HG03060 (cell line): Measurements from ENCODE around the gene C19orf33.
"Not testable (repeated sequence)": the region's sequence is repeated elsewhere in the genome, so short reads cannot be mapped to it uniquely, and the experiment has no call there.

ENCODE experiments used
- ATAC-seq: cut with Tn5 transposase; IDR thresholded peaks from one replicate; pipeline ENCODE4 v1.9.1; 2021; ENCODE audit warnings: low read depth, moderate number of reproducible peaks; ENCODE audit not compliant: unreplicated experiment

The C19orf33 gene

DNA sequence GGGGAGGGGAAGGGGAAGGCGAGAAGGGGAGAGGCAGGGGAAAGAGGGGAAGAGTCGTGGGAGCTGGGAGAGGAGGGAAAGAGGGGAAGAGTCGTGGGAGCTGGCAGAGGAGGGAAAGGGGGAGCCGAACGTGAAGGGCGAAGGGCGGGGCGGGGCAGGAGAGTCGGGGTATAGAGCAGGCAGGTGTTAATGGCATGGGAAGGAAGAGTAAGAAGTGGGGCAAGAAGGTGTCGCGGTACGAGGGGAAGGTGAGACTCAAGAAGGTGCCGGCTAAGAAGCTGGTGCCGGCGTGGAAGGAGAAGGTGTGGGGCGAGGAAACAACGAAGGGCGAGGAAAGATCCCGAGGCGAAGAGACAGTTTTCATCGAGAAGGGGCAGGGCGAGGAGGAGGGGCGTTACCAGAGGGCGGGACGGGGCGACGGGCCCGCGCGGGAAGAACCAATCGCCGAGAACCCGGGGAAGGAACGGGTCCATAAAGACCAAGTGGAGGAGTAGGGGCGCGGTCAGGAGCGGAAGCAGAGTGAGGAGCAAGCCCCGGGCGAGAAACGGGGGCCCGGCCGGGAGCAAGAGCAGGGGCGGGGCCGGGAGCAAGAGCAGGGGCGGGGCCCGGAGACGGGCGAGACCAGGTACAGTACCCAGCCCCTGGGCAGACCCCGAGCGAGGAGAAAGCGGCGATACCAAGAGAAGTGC is 32.0 kb downstream of the C19orf33 start:
- peak; percentile 58 for ATAC-seq

DNA sequence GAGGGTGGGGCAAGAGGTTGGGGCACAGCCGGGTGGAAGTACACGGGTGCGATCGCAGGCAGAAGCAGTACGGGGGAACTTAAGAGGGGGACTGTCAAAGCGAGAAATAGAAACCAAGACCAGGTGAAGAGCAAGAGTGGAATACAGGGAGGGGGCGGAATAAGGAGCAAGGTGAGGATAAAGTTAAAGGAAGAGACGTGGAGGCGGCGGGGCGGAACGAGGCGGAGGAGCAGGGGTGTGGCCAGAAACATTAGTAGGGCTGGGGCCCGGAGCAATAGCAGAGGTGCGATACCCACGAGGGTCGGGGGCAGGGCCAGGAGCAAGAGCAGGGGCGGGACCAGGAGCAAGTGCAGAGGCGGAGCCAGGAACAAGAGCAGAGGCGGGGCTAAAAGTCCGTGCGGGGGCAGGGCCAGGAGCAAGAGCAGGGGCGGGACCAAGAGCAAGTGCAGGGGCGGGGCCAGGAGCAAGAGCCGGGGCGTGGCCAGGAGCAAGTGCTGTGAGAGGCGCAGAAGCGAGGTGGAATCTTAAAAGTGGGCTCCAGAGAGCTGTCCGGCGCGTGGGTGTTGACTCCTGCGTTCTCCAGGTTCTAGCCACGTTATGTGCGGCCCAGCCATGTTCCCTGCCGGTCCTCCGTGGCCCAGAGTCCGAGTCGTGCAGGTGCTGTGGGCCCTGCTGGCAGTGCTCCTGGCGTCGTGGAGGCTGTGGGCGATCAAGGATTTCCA is 32.7 kb downstream of the C19orf33 start:
- ATAC-seq, result peak; percentile 44

DNA sequence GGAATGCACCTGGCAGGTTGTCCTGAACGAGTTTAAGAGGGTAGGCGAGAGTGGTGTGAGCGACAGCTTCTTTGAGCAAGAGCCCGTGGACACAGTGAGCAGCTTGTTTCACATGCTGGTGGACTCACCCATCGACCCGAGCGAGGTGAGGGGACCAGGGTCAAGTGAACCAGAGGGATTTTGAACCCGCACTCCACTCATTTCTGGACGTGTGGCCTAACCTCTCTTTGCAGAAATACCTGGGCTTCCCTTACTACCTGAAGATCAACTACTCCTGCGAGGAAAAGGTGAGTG is 33.3 kb downstream of the C19orf33 start:
- no peak for ATAC-seq

GRCh38 chr19:38339011-38339410 is 35.0 kb downstream of the C19orf33 start:
- ATAC-seq, result not testable (repeated sequence)

GRCh38 chr19:38340927-38341326 is 36.9 kb downstream of the C19orf33 start:
- ATAC-seq, result no peak

- ATAC-seq, result no peak
Observed at GRCh38 chr19:38346837-38347236, 42.8 kb downstream of the C19orf33 start.

GRCh38 chr19:38350883-38351282 is 46.8 kb downstream of the C19orf33 start:
- ATAC-seq, result no peak

DNA sequence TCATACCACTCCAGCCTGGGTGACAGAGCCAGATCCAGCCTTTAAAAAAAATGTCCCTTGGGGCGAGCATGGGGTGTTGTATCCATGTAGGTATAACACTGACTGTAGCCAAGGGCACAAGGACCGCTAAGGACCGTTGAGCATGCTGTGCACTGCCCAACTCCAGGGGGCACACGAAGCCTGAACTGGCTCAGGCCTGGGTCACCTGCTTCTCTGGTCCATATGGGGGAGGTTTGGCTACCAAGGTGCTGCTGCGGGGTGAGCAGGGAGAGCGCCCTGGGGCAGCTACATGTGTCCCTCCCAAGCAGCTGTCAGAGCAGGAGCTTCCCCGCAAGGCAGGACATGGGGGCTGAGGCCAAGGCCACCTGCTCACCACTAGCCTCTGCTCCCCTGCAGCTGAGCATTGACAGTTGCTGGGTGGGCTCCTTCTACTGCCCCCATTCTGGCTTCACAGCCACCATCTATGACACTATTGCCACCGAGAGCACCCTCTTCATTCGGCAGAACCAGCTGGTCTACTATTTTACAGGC is 47.9 kb downstream of the C19orf33 start:
- ATAC-seq, result no peak

DNA sequence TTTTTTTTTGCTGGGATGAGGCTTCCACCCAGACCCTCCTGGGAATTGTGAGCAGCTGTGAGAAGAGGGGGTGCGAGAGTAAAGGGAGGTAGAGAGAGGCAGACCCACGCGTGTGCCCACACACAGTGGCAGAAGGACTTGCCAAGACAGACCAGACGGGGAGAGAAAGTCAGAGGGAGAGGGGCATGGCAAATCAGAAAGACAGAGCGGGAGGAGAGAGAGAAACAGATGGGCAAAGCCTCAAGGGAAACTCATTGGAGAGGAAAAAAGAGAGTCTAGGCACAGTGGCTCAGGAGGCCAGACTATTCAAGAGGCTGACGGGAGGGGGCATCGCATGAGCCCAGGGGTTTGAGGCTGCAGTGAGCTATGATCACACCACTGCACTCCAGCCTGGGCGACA is 48.6 kb downstream of the C19orf33 start:
- no peak for ATAC-seq
